ENCODE measurements around the gene ZNF335. TPM values are rescaled to one million over a fixed set of nuclear protein-coding genes. Genes with fewer than 3 reads are reported as not detected.

ZNF335 gene
- total and polyA plus RNA-seq, 12 donors = 4.9 to 13.1 (median 7.3) TPM

- no peak for TF ChIP-seq CTCF (IDR thresholded peaks at IDR 0.05)
- no peaks in the 10 kb centered on the region for H3K27me3 ChIP-seq
- DNase-seq (no peak), ATAC-seq (no peak)
- no peak overlapping the region for H3K27ac ChIP-seq
- peaks cover 4 to 100% (median 70%) of the 10 kb centered on the region in 9 donors for H3K36me3 ChIP-seq
- H3K9me3 ChIP-seq = no peaks in the 10 kb centered on the region
- 95 to 97% methylated on average over 5 of the region's 5 CpGs for WGBS, 2 donors
- H3K4me3 ChIP-seq = no peak overlapping the region
- no peaks in the 10 kb centered on the region for H3K4me1 ChIP-seq
- intact Hi-C loops (cut with DNase I) = no loop called here
Measured at GRCh38 chr20:45952861-45953260, 19.1 kb downstream of the ZNF335 start.

GRCh38 chr20:45951925-45952834, 19.8 kb downstream of the ZNF335 start:
- intact Hi-C loops (cut with DNase I) = no loop called here
- ATAC-seq (no peak), DNase-seq (no peak)
- Histone ChIP-seq H3K9me3 (no peaks in the 10 kb centered on the region), H3K4me1 (peaks cover 0 to 4% (median 0%) of the 10 kb centered on the region in 9 donors), H3K36me3 (peaks cover 4 to 100% (median 70%) of the 10 kb centered on the region in 9 donors), H3K4me3 (no peak overlapping the region), H3K27ac (no peak overlapping the region), H3K27me3 (no peaks in the 10 kb centered on the region)
- 93% methylated on average over 19 of the region's 19 CpGs for WGBS, 2 donors
- TF ChIP-seq CTCF (IDR thresholded peaks at IDR 0.05) = no peak

- no peak for TF ChIP-seq CTCF (IDR thresholded peaks at IDR 0.05)
- no peak overlapping the region for H3K4me3 ChIP-seq
- H3K27ac ChIP-seq = no peak overlapping the region
- no peaks in the 10 kb centered on the region for H3K27me3 ChIP-seq
- DNase-seq = no peak
- intact Hi-C loops (cut with DNase I) = no loop called here
- ATAC-seq = no peak
- H3K4me1 ChIP-seq = peaks cover 0 to 23% (median 0%) of the 10 kb centered on the region in 9 donors
- no peaks in the 10 kb centered on the region for H3K9me3 ChIP-seq
- H3K36me3 ChIP-seq = peaks cover 4 to 100% (median 69%) of the 10 kb centered on the region in 9 donors
- WGBS, 2 donors = 88 to 90% methylated on average over 9 of the region's 9 CpGs
Measured at GRCh38 chr20:45950330-45950646, 21.7 kb downstream of the ZNF335 start.

GRCh38 chr20:45949542-45950329, 22.3 kb downstream of the ZNF335 start:
- 75 to 77% methylated on average over 13 of the region's 13 CpGs for WGBS, 2 donors
- no peak overlapping the region for H3K4me3 ChIP-seq
- no peaks in the 10 kb centered on the region for H3K9me3 ChIP-seq
- peaks cover 0 to 28% (median 0%) of the 10 kb centered on the region in 9 donors for H3K4me1 ChIP-seq
- H3K36me3 ChIP-seq = peaks cover 4 to 100% (median 75%) of the 10 kb centered on the region in 9 donors
- H3K27me3 ChIP-seq = no peaks in the 10 kb centered on the region
- ATAC-seq (peak in 3 of 8 donors; percentile 1 to 13 (median 3)), DNase-seq (no peak)
- H3K27ac ChIP-seq = no peak overlapping the region
- intact Hi-C loops (cut with DNase I) = loop anchor here in 1 of 10 donors (10.0 kb wide), 1 partner anchor 65 kb away; the partner anchor contains the start of genes SPATA25 and ZSWIM1
- TF ChIP-seq CTCF (IDR thresholded peaks at IDR 0.05) = no peak

Measured in heart right ventricle (tissue), 16 donors.